GM12801 (cell line): Measurements from ENCODE around the gene ADSS1.

Experiments used
- TF ChIP-seq, protein P1 (sequence below): IDR thresholded peaks from one replicate; pipeline ENCODE4 v1.5.1; 2011; ENCODE audit warnings: control low read depth; ENCODE audit not compliant: insufficient read length; ENCODE audit errors: extremely low read depth

ADSS1 gene

DNA sequence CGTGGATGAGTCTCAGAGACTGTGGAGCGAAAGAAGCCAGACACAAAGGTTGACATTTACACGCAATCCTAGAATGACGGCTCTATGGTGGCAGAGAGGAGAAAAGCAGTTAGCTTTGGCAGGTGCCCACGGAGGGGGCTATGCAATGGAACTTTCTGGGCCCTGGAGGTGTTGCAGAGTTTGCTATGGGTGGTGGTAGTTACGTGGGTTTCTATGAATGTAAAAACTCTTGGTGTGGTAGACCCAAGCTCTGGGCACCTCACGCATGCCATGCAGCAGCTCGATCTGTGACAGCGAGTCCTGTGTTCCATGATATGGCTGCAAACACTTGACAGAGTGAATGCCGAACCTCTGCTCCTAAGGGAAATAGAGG lies 39.6 kb upstream of the ADSS1 start:
- TF ChIP-seq, protein P1, sequence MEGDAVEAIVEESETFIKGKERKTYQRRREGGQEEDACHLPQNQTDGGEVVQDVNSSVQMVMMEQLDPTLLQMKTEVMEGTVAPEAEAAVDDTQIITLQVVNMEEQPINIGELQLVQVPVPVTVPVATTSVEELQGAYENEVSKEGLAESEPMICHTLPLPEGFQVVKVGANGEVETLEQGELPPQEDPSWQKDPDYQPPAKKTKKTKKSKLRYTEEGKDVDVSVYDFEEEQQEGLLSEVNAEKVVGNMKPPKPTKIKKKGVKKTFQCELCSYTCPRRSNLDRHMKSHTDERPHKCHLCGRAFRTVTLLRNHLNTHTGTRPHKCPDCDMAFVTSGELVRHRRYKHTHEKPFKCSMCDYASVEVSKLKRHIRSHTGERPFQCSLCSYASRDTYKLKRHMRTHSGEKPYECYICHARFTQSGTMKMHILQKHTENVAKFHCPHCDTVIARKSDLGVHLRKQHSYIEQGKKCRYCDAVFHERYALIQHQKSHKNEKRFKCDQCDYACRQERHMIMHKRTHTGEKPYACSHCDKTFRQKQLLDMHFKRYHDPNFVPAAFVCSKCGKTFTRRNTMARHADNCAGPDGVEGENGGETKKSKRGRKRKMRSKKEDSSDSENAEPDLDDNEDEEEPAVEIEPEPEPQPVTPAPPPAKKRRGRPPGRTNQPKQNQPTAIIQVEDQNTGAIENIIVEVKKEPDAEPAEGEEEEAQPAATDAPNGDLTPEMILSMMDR: no peak

DNA sequence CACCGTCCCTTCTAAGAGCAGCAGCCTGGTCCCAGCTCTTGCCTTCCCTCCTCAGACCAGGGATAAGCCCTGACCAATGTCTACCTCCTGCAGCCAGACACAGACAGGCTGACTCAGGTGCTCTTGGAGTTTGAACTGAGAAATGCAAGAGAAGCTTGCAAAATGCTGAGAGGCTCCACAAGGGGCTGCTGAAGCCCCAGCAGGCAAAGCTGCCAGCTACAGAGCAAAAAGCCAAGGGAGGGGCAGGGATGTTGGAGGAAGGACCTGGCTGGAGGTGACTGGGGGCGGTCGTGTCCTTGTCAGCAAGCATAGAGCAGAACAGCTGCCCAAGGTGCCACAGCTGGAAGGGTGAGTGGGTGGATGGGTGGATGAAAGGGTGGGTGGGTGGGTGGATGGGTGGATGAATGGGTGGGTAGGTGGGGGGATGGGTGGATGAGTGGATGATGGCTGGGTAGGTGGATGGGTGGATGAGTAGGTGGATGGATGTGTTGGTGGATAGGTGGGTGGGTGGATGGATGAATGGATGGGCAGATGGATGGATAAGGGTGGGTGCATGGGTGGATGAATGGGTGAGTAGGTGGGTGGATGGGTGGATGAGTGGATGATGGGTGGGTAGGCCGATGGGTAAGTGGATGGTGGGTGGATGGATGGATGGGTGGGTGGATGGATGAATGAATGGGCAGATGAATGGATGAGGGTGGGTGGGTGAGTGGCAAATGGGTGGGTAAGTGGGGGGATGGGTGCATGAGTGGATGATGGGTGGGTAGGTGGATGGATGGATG lies 38.6 kb upstream of the ADSS1 start:
- TF ChIP-seq, protein P1: no peak

DNA sequence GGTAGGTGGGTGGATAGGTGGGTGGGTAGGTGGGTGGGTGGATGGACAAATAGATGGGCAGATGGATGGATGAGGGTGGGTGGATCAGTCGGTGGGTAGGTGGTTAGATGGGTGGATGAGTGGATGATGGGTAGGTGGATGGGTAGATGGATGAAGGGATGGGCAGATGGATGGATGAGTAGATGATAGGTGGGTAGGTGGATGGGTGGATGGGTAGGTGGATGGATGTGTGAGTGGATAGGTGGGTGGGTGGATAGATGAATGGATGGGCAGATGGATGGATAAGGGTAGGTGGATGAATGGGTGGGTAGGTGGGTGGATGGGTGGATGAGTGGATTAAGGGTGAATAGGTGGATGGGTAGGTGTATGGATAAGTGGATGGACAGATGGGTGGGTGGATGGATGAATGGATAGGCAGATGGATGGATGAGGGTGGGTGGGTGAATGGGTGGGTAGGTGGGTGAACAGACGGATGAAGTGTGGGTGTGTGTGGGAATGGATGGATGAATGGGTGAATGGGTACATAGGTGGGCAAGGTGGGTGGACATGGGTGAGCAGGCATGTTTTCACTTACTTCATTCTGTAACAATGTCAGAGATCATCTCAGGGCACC lies 37.9 kb upstream of the ADSS1 start:
- TF ChIP-seq, protein P1: no peak

DNA sequence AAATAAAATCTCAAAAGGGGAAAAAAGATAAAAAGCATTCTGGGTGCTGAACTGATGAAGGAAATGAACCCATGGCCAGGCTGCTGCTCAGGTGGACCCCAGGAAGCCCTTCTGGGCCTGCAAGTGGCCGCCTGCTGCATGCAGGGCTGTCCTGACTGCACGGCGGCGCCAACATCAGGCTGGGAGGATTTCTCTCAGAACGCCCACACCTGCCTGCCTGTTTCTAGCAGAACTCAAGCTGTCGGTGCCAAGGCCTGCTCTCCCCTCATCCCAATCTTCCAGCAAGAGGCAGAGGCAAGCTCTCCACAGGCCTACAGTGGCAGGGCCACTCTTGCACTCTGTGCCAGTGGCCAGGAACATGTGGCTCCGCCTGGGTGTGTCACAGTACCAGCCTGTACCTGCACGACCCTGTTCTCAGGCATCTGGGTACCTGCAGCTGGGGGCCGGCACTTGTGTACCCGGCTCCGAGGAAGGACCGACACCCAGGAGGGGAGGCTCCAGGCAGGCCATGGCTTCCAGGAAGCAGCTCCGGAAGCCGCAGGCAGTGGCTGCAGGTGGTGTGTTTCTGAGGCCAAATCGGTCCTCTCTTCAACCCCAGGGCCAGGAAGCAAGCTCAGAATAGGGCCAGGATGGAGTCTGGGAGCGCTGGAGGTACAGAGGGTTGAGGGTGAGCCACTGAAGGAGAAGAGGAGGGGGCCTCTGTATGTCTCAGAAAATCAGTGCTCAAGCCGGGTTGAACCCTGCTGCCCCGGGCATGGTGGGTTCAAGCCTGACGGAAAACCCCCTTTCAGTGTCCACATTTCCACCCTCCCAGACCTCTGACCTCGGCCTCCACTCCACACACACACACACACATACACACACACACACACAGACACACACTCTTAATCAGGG lies 37.2 kb upstream of the ADSS1 start:
- TF ChIP-seq, protein P1: no peak

DNA sequence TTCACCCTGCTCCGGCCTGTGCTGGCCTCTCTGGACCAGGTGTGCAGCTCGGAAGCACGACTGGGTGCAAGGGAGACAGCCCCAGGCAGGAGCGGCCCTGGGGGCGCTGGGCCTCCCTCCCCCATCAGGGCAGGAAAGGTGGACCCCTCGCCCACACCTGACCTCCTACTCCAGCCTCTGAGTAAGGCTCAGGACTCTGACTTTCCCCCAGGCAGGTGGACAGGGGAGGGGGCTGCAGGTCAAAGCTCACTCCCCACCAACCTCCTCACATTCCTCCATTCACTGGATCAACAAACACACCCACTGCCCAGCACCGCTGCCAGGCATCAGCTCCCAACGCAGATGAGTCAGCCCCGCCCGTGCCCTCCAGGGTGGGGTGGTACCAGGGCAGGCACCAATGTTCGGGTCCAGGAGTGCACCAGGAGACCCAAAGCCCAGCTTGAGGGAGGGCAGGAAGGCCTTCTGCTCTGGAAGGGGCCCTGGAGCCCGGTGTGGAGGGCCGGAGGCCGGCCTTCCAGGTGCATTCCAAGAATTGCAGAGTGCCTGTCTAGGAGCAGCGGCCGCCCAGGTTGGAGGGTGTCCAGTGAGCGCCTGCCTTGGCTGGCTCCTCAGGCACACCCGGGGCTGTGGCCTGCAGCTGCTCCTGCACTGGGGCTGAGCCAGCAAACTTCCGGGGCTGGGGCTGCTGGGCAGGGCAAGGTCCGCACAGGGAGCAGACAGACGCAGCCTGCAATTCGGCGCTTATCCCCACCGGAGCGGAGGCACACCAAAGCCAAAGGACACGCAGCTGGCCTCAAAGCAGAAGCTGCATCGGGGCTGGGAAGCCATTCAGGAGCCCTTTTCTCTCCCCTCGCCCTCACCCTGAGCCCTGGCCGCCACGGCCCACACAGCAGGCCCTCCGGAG lies 36.2 kb upstream of the ADSS1 start:
- TF ChIP-seq, protein P1: no peak

DNA sequence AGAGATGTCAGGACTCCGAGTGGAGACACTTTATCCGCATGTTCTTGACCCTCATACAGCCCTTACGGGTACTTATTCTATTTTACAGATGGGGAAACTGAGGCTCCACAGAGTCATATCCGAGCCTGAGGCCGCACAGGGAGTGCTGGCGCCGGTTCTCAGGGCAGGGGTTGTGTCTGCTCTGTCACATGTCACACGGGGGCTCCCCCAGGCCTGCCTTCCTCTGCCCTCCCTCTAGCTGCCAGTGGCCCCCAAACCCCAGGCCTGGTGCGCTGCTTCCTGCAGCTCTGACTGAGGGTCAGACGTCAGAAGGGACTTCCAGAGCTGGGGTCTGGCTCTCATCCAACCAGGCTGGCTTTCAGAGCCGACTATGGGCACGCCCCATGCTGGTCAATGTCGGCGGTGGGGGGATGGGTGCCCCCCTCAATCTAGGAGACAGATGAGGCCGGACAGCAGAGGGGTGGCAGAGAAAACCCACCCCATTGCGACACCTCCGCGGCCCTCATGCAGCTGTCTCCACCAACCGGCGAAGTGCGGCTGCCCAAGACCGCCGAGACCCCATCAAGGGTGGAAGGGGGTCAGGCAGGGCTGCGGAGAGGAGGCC lies 35.4 kb upstream of the ADSS1 start:
- TF ChIP-seq, protein P1: no peak
